Uterus (tissue), 2 donors: ENCODE results near the gene OR2H1.

Source experiments
- CTCF ChIP-seq, 4 experiments: fragments of 200-600 bp in 2 of 4; fragments of 450-650 bp in 2 of 4; sonication (generic) in 2 of 4; IDR thresholded peaks; one replicate each; pipeline ENCODE4 v1.5.1; 2016 to 2019; ENCODE audit warnings: antibody characterized with exemption in 4 of 4, mild to moderate bottlenecking in 2 of 4, moderate library complexity in 1 of 4
- POLR2A ChIP-seq, 2 donors: fragments of 450-650 bp; IDR thresholded peaks; one replicate each; pipeline ENCODE4 v1.6.1; 2016; ENCODE audit warnings: antibody characterized with exemption in 2 of 2, mild to moderate bottlenecking in 1 of 2, moderate library complexity in 1 of 2

GRCh38 chr6:29505808-29506207 is 48.9 kb downstream of the OR2H1 start:
- TF ChIP-seq CTCF (IDR thresholded peaks at IDR 0.05) (no peak), POLR2A (IDR thresholded peaks at IDR 0.05) (no peak)
